Stimulated activated CD4-positive, alpha-beta T cell treated with anti-CD3 and anti-CD28 coated beads, Interleukin-2, amount 100 ng/mL, for 48 hours (primary cell): Measurements from ENCODE around the gene PSMB2.
A peak's percentile ranks its signal among the peaks of the same experiment; 100 is the strongest.
"Not testable (repeated sequence)": the region's sequence is repeated elsewhere in the genome, so short reads cannot be mapped to it uniquely, and the experiment has no call there.

Source experiments
- DNase-seq, 2 donors: peaks; one replicate each; pipeline ENCODE4 v3.0.0-alpha.2; 2020

Gene PSMB2

GRCh38 chr1:35641233-35641866 is at the start of gene PSMB2:
Gene PSMB2, minus strand, starts transcription at chr1:35641526. Its CDS starts 94 bp downstream, at chr1:35641432.
- DNase-seq, result peak; percentile 97 to 98

- DNase-seq, result no peak
Observed at GRCh38 chr1:35691080-35691479, 49.8 kb upstream of the PSMB2 start.

GRCh38 chr1:35690103-35690502 is 48.8 kb upstream of the PSMB2 start:
- DNase-seq, result not testable (repeated sequence)

GRCh38 chr1:35688161-35688560 is 46.8 kb upstream of the PSMB2 start:
- no peak for DNase-seq

GRCh38 chr1:35683012-35683411 is 41.7 kb upstream of the PSMB2 start:
- no peak for DNase-seq

- DNase-seq, result no peak
Observed at GRCh38 chr1:35680271-35680670, 38.9 kb upstream of the PSMB2 start.

GRCh38 chr1:35675773-35676172 is 34.4 kb upstream of the PSMB2 start:
- DNase-seq, result no peak

- DNase-seq, result no peak
Observed at GRCh38 chr1:35674111-35674510, 32.8 kb upstream of the PSMB2 start.

GRCh38 chr1:35672116-35672515 is 30.8 kb upstream of the PSMB2 start:
- DNase-seq, result no peak

GRCh38 chr1:35668506-35668905 is 27.2 kb upstream of the PSMB2 start:
- DNase-seq, result no peak

- no peak for DNase-seq
Observed at GRCh38 chr1:35666916-35667315, 25.6 kb upstream of the PSMB2 start.

- DNase-seq, result no peak
Observed at GRCh38 chr1:35666216-35666615, 24.9 kb upstream of the PSMB2 start.

- no peak for DNase-seq
Observed at GRCh38 chr1:35663434-35663833, 22.1 kb upstream of the PSMB2 start.

GRCh38 chr1:35661474-35661795 is 20.1 kb upstream of the PSMB2 start:
- no peak for DNase-seq

GRCh38 chr1:35660581-35661473 is 19.5 kb upstream of the PSMB2 start:
- DNase-seq, result no peak

- DNase-seq, result no peak
Observed at GRCh38 chr1:35659589-35659988, 18.3 kb upstream of the PSMB2 start.

GRCh38 chr1:35657851-35658250 is 16.5 kb upstream of the PSMB2 start:
- no peak for DNase-seq

- DNase-seq, result no peak
Observed at GRCh38 chr1:35656863-35657232, 15.5 kb upstream of the PSMB2 start.

- DNase-seq, result no peak
Observed at GRCh38 chr1:35656148-35656862, 15.0 kb upstream of the PSMB2 start.

- DNase-seq, result no peak
Observed at GRCh38 chr1:35655196-35655595, 13.9 kb upstream of the PSMB2 start.

GRCh38 chr1:35650416-35650815 is 9.1 kb upstream of the PSMB2 start:
- no peak for DNase-seq

- DNase-seq, result no peak
Observed at GRCh38 chr1:35646043-35646442, 4.7 kb upstream of the PSMB2 start.

GRCh38 chr1:35644204-35644603 is 2.9 kb upstream of the PSMB2 start:
- no peak for DNase-seq

GRCh38 chr1:35642471-35642955 is 1.2 kb upstream of the PSMB2 start:
- peak in 1 of 2 donors; percentile 16 for DNase-seq
